ENCODE data around the gene CHRNB1. TPM values are rescaled to one million over a fixed set of nuclear protein-coding genes. Genes with fewer than 3 reads are reported as not detected.

CHRNB1 gene
- total and polyA plus RNA-seq, 10 of the 15 experiments (the other 5 are each of a cell fraction or from before 2014, with no cell fraction given) = 5.8 to 14.8 (median 11.3) TPM

DNA sequence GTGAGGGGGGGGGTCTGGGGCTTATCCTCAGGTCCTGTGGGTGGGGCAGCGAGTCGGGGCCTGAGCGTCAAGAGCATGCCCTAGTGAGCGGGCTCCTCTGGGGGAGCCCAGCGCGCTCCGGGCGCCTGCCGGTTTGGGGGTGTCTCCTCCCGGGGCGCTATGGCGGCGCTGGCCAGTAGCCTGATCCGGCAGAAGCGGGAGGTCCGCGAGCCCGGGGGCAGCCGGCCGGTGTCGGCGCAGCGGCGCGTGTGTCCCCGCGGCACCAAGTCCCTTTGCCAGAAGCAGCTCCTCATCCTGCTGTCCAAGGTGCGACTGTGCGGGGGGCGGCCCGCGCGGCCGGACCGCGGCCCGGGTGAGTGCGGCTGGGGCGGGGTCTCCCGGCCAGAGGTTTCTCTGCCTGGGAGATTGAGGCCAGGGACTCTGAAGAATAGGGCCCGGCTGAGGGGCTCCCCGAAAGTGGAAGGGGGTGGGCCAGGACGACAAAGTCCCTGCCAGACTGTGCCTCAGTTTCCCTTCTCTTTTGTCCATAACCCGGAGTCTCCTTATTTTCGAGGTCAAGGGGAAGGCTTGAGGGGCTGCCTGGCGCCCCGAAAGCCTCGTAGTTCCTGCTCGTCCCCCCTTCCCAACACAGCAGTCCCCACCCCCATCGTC lies 5.3 kb upstream of the CHRNB1 start, which contains the start of gene FGF11 (continued):
- TF ChIP-seq, protein P1, sequence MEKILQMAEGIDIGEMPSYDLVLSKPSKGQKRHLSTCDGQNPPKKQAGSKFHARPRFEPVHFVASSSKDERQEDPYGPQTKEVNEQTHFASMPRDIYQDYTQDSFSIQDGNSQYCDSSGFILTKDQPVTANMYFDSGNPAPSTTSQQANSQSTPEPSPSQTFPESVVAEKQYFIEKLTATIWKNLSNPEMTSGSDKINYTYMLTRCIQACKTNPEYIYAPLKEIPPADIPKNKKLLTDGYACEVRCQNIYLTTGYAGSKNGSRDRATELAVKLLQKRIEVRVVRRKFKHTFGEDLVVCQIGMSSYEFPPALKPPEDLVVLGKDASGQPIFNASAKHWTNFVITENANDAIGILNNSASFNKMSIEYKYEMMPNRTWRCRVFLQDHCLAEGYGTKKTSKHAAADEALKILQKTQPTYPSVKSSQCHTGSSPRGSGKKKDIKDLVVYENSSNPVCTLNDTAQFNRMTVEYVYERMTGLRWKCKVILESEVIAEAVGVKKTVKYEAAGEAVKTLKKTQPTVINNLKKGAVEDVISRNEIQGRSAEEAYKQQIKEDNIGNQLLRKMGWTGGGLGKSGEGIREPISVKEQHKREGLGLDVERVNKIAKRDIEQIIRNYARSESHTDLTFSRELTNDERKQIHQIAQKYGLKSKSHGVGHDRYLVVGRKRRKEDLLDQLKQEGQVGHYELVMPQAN (conservative IDR thresholded peaks at IDR 0.05) = peak; percentile 41; the same call in 1 of the 2 replicates
- TF ChIP-seq STAT1 (conservative IDR thresholded peaks at IDR 0.05) (no peak), BRCA1 (IDR thresholded peaks at IDR 0.05; ENCODE audit: low read depth, low read length) (peak; percentile 66; the same call in 1 of the 2 replicates), IKZF1 (conservative IDR thresholded peaks at IDR 0.05) (no peak; the same call in 1 of the 2 replicates), MTA3 (IDR thresholded peaks at IDR 0.05; ENCODE audit: borderline replicate concordance, low read length) (peak; percentile 10; the same call in 1 of the 2 replicates), ZNF217 (IDR thresholded peaks at IDR 0.05) (no peak), EP300 (IDR thresholded peaks at IDR 0.05; ENCODE audit: borderline replicate concordance in 1 of 2, control insufficient read depth in 1 of 2, low read depth in 2 of 2, low read length in 2 of 2) (no peak; a peak in 1 of 4 replicates), IRF4 (IDR thresholded peaks at IDR 0.05; ENCODE audit: low read depth, low read length) (no peak), SUZ12 (IDR thresholded peaks at IDR 0.05; ENCODE audit: unreplicated experiment) (no peak), RCOR1 (conservative IDR thresholded peaks at IDR 0.05; ENCODE audit: low read depth, low read length) (no peak), NRF1 (conservative IDR thresholded peaks at IDR 0.05; ENCODE audit: low read depth, low read length) (no peak), BACH1 (IDR thresholded peaks at IDR 0.05; ENCODE audit: borderline replicate concordance) (0 out of 2 replicates have a peak, but pooled peaks have one; percentile 28), JUND (IDR thresholded peaks at IDR 0.05; ENCODE audit: low read depth, low read length) (no peak)
- TF ChIP-seq, protein P2, sequence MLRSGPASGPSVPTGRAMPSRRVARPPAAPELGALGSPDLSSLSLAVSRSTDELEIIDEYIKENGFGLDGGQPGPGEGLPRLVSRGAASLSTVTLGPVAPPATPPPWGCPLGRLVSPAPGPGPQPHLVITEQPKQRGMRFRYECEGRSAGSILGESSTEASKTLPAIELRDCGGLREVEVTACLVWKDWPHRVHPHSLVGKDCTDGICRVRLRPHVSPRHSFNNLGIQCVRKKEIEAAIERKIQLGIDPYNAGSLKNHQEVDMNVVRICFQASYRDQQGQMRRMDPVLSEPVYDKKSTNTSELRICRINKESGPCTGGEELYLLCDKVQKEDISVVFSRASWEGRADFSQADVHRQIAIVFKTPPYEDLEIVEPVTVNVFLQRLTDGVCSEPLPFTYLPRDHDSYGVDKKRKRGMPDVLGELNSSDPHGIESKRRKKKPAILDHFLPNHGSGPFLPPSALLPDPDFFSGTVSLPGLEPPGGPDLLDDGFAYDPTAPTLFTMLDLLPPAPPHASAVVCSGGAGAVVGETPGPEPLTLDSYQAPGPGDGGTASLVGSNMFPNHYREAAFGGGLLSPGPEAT (IDR thresholded peaks at IDR 0.05; ENCODE audit: low read depth) = no peak
- TF ChIP-seq, protein P3, sequence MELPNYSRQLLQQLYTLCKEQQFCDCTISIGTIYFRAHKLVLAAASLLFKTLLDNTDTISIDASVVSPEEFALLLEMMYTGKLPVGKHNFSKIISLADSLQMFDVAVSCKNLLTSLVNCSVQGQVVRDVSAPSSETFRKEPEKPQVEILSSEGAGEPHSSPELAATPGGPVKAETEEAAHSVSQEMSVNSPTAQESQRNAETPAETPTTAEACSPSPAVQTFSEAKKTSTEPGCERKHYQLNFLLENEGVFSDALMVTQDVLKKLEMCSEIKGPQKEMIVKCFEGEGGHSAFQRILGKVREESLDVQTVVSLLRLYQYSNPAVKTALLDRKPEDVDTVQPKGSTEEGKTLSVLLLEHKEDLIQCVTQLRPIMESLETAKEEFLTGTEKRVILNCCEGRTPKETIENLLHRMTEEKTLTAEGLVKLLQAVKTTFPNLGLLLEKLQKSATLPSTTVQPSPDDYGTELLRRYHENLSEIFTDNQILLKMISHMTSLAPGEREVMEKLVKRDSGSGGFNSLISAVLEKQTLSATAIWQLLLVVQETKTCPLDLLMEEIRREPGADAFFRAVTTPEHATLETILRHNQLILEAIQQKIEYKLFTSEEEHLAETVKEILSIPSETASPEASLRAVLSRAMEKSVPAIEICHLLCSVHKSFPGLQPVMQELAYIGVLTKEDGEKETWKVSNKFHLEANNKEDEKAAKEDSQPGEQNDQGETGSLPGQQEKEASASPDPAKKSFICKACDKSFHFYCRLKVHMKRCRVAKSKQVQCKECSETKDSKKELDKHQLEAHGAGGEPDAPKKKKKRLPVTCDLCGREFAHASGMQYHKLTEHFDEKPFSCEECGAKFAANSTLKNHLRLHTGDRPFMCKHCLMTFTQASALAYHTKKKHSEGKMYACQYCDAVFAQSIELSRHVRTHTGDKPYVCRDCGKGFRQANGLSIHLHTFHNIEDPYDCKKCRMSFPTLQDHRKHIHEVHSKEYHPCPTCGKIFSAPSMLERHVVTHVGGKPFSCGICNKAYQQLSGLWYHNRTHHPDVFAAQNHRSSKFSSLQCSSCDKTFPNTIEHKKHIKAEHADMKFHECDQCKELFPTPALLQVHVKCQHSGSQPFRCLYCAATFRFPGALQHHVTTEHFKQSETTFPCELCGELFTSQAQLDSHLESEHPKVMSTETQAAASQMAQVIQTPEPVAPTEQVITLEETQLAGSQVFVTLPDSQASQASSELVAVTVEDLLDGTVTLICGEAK (IDR thresholded peaks at IDR 0.05; ENCODE audit: borderline replicate concordance) = no peak
- TF ChIP-seq, protein P4, sequence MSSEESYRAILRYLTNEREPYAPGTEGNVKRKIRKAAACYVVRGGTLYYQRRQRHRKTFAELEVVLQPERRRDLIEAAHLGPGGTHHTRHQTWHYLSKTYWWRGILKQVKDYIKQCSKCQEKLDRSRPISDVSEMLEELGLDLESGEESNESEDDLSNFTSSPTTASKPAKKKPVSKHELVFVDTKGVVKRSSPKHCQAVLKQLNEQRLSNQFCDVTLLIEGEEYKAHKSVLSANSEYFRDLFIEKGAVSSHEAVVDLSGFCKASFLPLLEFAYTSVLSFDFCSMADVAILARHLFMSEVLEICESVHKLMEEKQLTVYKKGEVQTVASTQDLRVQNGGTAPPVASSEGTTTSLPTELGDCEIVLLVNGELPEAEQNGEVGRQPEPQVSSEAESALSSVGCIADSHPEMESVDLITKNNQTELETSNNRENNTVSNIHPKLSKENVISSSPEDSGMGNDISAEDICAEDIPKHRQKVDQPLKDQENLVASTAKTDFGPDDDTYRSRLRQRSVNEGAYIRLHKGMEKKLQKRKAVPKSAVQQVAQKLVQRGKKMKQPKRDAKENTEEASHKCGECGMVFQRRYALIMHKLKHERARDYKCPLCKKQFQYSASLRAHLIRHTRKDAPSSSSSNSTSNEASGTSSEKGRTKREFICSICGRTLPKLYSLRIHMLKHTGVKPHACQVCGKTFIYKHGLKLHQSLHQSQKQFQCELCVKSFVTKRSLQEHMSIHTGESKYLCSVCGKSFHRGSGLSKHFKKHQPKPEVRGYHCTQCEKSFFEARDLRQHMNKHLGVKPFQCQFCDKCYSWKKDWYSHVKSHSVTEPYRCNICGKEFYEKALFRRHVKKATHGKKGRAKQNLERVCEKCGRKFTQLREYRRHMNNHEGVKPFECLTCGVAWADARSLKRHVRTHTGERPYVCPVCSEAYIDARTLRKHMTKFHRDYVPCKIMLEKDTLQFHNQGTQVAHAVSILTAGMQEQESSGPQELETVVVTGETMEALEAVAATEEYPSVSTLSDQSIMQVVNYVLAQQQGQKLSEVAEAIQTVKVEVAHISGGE (CRISPR knock-in tag; IDR thresholded peaks at IDR 0.05) = no peak
- TF ChIP-seq, protein P5, sequence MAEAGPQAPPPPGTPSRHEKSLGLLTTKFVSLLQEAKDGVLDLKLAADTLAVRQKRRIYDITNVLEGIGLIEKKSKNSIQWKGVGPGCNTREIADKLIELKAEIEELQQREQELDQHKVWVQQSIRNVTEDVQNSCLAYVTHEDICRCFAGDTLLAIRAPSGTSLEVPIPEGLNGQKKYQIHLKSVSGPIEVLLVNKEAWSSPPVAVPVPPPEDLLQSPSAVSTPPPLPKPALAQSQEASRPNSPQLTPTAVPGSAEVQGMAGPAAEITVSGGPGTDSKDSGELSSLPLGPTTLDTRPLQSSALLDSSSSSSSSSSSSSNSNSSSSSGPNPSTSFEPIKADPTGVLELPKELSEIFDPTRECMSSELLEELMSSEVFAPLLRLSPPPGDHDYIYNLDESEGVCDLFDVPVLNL (IDR thresholded peaks at IDR 0.05; ENCODE audit: low read depth, low read length) = no peak

Data from GM12878 (cell line).